Activated CD4-positive, alpha-beta T cell treated with anti-CD3 and anti-CD28 coated beads for 48 hours (primary cell): ENCODE results near the gene TMOD2.
A peak's percentile ranks its signal among the peaks of the same experiment; 100 is the strongest.

Source experiments
- DNase-seq: peaks from one replicate; pipeline ENCODE4 v3.0.0-alpha.2; 2020

TMOD2 gene

DNA sequence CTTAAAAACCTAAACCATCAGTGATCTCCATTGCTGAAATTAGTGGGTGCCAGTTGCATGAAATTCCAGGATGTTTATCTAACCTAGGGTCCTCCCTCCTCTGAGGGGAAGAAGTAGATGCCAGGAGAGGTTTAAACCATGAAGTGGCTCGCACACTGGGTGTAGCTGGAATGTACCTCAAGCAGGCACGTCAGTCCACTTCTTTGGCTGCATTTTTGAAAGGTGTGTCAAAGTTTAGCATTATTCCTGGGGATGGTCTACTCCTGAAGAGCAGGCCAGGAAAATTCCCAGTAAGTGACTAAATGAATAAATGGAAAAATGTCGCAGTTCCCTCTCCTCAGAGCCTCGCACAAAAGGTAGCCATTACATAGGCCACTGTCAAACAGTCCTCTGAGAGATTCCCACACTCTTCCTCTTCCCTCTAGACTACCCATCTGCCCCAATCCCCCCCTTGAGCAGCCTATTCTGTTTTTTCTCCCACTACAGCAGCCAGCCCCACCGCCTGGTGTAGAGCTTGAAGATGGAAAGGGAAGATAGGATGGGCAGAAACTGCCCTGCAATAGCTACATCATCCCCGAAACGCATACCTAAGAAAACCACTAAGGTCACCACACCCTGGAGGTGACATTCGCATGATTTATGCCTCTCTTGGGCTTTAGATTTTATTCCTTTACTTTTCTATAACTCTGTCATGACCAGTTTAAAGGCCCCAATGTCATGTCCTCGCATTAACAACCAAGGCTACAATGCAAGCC, 77.4 kb downstream of the TMOD2 start:
- no peak for DNase-seq

DNA sequence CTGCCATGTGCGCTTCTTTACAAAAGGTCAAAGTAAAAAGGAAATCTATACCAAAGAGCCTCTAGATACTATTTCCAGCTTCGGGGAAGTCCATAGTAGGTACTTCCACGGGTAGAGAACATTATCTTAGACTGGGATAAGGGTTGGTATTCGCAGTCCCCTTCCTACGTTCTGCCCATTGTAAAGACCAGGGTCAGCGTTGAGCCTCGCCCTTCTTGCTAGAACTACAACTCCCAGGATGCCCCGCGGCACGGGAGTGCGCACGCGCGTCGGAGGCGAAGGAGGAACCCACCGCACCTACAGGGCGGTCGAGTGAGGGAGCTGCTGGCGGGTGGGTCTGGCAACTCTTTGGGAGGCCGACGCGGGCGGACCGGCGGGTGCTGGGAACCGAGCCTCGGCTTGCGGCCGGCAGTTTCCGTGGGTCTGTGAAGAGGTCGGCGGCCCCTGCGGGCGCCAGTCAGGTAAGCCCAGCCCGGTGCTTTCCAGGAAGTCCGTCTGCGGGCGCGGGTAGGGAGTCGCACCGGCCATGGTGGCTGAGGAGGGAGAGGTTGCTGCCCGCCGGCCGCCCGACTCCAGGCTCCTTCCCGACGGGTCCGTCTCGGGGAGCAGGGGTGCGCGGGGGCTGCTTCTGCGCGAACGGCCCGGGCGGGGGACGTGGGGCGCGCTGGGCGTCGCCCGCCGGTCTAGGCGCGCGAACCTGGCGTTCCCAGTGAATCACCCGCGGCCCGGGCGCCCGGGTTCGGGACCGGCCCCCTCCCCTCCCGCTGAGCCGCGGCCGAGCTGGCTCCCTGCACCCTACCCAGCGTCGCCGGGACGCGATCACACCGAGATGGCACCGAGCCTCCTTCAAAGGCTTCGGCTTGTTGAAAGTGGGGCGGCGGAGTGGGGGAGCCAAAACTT, 78.2 kb downstream of the TMOD2 start, which contains the start of gene TMOD3:
TSS of gene TMOD3 (plus strand) at position 278 of the 900 bp plus-strand sequence. CDS start 33,232 bp downstream, outside the sequence.
- DNase-seq, result peak; percentile 95

DNA sequence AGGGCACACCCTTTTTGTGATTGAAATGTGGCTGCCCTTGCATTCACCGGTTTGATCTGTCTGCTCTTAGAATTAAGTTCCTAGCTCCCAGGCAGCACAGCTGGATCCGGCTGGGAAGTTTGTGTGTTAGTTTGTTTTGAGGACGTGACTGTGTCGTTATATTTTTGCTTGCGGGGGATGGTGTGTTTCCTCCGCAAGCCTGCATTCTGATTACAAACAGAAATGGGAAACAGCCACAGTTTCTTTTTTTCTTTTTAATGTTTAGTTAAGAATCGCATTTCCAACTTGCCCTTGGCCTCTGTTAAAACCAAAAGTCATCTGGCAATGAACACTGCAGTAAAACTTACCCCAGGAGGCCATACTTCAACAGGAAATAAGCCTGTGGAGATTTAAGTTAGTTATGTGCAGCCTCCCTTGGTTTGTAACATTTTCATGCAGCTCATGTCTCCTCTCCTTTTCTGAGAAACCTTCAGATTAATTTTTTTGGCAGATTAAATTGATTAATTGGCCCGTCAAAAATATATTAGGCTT, 78.9 kb downstream of the TMOD2 start:
- no peak for DNase-seq

DNA sequence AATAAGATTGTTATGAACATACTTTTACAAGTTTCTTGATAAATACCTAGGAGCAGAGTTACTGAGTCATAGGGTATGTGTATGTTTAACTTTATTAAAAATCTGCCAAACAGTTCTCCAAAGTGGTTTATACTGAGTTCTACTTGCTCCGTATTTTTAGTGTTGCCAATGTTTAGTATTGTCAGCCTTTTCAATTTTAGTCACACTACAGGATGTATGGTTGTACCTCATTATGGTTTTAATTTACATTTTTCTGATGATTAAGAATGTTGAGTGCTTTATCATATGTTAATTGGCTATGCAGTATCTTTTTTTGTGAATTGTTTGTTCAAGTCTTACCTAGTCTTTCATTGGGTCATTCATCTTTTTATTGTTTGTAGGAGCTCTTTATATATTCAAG, 82.4 kb downstream of the TMOD2 start:
- no peak for DNase-seq

DNA sequence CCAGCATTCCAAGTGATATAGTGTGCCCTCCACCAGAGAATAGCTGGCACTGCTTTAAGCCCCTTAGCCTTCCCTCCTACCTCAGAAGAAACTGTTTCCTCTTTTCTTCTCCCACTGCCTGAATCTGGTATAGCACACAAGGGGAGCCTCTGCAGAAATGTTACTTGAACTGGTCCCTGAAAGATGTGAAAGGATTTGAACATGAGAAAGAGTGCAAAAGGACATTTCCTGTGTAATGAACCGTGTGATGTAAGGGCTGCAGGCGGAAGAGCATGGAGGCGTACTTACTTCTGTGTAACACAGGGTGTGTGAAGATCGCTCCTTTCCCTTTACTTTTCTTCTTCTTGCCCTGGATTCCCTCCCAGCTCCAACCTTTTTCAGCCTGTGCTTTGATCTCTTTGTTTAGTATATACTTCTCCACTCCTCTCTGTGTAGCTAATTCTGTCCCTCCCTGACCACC, 86.4 kb downstream of the TMOD2 start:
- no peak for DNase-seq

DNA sequence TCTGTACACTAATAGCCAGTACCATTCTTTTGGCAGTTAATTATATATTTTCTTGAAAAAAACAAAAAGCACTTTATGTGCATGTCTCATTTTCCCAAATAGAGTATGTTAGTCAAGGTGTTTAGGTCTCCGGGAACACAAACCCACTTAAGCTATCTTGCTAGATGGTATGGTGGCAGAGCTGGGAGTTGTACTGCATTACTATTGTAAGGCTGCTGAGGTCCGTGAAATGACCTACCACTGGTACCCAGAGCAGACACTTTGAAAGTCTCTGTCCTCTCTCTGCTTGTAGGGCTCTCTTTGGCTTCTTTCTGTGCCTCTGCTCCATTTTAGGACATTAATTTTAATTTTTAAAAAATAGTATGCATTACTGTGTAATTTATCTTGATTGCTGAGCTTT, 86.9 kb downstream of the TMOD2 start:
- DNase-seq, result no peak

DNA sequence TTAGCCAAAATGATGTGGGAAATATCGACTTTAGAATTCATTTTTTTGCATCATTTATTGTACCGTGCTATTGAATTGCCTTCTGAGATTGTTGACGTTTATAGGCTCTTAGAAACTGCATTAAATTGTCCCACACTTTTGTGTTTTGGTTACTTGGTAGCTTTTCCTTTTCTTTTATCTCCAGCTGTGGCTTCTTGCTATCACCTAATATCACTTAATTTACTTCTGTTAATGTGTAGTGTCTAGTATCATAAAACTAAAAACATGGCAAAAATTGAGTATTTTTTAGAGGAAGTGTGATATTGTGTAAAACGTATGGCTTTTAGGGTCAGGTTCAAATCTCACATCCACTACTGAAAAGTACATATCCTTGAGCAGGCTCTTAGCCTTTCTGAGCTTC, 89.3 kb downstream of the TMOD2 start:
- DNase-seq, result no peak

DNA sequence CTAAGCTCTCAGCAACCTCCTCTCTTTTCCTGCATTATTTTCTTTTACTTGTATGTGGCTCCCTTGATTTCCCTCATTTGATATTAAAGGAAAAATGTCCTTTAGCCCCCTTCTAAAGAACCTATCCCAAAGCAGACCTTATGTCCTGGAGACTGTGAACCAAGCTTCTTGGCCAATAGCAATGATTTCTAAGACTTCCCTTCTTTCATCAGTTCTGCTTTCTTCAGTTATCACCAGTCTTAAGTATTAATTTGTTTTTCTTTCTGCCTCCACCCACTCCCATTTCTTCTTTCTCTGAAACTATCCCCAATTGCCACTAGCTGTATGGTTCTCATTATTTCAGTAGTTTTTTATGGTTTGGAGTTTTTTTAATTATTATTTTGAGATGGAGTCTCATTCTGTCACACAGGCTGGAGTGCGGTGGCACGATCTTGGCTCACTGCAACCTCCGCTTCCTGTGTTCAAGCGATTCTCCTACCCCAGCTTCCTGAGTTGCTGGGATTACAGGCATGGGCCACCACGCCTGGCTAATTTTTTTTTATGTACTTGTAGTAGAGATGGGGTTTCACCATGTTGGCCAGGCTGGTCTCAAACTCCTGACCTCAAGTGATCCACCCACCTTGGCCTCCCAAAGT, 90.1 kb downstream of the TMOD2 start:
- DNase-seq, result no peak

DNA sequence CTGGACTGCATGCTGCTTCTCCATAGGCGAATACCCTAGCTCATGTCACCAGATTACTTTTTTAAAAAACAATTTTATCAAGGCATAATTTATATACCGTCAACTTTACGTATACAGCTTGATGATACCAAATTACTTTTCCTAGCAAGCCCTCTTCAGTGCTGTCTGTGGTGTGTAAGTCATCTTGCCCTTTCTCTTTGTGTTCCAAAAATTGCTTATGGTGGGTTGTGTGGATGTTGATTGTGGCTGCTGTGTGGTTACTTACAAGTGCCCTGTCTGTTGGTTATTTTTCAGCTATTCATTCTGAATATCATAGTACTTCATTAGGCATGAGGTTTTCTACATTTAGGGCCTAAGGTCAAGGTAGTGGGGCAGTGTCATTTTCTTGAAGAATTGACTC, 90.9 kb downstream of the TMOD2 start:
- no peak for DNase-seq

DNA sequence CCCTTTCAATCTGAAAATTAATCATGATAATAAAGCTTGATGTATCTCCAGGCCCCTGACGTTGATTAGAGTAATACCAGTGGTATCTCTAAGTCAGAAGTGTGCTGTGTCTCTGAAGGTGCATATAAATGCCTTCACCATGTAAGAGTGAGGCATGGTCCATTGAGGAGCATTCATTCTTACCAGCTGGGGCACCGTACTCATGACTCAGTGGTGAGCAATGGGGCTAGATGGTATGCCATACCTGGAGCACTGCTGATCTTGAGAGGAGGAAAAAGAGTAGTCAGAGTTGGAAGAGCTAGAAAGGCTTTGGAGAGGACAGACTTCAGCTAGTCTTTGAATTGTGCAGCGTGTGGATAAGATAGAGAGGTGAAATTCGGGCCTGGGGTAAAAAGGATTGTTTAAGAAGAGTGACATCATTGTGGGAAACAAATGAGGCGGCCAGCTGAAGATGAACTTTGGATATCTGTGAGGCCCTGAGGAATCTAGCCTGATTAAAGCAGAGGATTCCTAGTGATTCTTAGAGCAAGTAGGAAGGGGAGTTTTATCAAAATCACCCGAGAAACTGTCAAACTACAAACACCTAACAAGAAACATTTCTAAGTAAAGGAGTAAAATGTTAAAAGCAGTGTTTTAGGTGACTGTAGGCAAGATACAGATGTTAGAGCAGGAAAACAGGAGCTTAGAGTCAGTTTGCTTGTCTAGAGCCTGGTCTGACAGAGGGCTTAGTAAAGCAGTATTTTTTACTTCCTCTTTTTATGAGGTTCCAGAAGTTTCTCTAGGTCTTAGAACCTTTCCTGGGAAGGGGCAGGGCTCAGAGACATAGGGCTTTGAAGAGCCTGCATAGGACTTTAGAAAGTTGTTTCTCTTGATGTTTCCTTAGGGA, 91.7 kb downstream of the TMOD2 start:
- DNase-seq, result peak; percentile 44

DNA sequence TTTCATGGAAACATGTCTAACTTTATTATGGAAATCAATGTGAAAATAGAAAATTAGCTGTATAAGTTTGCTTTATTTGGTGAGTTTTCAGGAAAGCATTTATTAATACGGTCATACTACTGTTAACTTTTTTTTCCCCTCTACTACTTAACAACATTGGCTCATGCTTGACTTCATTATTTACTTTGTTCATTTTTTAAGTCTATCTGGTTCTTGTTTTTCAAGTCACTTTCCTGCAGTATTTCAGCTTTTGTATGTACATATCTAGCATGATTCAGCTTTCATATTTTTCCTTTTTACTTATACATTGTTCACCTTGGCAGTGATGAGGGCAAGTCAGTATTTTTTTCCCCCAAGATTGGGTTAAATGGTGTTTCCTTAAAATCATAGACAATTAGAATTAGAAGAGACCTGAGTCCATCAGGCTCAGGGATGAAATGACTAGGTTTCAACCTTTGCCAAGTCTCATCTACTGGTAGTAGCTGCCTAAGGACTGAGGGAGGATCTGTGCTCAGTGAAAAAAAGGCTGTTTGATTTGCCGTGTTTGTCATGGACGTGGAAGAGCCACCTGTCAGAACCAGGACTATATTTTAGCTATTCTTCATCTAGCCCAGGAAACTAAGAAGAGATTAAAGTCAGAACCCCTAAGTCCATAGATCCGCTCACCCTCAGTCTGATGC, 93.5 kb downstream of the TMOD2 start:
- DNase-seq, result no peak

DNA sequence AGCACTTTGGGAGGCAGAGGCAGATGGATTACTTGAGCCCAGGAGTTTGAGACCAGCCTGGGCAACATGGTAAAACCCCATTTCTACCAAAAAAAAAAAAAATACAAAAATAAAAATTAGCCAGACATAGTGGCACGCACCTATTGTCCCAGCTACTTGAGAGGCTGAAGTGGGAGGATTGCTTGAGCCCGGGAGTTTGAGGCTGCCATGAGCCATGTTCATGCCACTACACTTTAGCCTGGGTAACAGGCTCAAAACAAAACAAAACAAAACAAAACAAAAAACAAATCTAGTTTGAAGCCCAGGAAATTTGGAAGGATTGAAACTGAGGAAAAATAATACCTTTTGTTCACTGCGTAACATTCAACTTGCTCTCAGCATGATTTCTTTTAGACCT, 94.7 kb downstream of the TMOD2 start:
- no peak for DNase-seq

DNA sequence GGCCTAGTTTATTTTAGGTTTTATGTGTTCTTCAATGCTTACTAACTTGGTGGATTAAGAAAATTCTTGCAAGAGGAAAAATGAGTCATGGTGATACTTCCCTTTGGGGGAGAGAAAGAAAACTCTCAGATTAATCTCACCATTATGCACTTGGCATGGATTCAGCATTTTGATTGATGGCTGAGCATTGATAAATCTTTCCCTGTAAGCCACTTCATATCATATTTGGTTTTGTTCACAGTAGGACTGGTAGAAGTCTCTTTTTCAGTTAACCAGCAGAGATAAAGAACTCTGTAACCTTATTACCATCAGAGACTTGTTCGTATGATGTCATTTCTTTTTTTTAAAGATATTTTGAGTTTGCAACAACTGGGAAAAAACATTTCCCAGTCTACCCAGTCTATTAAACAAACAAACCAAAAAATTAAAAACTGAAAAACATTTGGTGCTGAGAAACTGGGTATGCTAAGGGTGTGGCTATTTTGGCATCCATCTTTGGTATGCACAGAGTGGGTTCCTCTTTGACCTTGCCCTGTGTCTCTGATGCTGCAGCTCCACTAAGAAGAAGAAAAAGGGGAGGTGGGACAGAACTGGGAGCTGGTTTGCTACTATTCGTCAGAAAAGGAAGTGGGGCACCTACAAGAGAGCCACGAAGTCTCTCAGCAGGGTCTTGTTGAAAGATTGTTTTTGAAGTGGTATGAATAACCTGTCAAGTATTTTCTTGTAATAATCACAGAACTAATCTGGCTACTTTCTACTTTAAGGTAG, 95.2 kb downstream of the TMOD2 start:
- DNase-seq, result no peak

DNA sequence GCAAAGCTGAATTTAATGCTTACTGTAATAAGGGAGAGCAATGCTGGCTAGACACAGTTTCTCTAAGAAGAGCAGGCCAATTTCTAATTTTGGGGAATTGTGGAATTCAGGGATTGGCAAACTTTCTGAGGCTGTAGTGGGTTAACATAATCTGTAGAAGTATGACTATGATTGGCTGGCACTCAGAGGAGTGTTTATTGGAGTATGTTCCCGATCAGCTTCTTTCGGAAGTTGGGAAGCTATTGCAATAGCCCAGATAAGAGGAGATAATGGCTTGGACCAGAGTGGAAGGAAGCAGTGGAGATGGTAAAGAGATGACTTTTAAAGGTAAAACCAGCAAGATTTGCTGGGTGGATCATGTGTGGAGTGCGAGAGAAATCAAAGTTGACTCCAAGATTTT, 97.4 kb downstream of the TMOD2 start:
- no peak for DNase-seq

DNA sequence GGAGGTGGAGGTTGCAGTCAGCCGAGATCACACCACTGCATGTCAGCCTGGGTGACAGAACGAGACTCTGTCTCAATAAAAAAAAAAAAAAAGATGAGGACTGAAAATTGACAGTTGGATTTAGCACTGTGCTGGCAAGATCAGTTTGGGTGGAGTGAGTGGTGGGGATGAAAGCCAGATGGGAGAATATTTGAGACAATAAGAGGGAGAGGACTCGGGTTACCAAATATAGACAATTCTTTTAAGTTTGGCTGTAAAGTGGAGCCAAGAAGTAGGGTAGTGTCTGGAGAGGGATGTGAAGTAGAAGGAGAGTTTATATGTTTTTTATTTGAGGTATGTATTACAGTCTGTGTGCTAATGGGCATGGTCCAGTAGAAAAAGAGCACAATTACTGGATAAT, 98.5 kb downstream of the TMOD2 start:
- DNase-seq, result no peak

DNA sequence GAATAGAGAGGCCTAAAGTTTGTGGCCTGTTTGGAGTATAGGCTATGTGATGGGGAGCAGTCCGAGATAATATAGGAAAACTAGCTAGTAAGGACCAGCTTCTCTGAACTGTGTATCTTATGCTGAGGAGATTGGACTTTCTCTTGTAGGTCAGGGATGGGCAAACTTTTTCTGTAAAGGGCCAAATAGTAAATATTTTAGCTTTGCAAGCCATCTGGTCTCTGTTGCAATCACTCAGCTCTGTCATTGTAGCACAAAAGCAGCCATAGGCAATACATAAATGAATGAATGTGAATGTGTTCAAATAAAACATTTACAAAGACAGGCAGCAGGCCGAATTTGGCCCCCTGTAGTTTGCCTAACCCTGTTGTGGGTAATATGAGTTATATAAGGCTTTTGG, 102.6 kb downstream of the TMOD2 start:
- DNase-seq, result no peak

DNA sequence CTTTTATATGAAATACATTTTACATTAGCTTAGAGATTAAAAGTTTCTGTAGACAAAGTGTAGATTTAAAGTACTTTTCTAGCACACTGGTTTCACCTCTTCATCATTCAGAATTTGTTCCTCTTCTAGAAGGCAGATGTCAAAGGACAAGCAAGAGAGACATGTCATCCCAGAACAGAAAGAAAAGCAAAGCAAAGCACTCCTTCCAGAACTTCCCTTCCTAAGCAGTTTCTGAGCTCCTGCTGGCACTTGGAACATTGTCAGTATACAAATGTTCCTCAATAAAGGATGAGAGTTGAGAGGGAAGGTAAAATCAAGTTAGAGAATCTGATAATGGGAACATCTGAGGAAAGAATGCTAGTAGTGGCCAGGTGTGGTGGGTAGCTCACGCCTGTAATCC, 104.2 kb downstream of the TMOD2 start:
- no peak for DNase-seq

DNA sequence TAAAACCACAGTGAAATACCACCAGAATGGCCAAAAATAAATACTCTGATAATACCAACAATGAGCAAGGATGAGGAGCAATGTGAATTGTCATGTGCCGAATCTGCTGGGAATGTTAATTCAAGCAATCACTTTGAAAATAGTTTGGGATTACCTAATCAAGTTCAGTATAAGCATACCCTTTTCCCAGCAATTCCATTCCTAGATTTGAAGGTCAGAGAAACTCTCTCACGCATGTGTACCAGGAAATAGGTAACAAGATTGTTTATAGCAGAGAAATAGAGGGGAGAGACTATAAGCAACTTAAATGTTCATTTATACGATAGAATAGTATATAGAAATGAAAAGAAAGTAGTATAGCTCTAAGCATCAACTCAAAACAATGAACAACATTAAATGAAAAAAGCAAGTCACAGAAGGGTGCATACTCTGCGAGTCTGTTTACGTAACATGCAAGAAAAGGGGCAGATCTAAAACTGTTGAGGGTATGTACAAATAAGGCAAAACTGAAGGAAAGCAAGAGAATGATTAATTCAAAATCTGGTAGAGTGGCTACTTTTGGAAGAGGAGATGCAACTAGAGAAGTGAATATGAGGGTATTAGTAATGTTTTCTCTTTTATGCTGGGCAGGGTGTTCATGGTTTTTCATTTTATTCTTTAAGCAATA, 105.5 kb downstream of the TMOD2 start:
- DNase-seq, result no peak

DNA sequence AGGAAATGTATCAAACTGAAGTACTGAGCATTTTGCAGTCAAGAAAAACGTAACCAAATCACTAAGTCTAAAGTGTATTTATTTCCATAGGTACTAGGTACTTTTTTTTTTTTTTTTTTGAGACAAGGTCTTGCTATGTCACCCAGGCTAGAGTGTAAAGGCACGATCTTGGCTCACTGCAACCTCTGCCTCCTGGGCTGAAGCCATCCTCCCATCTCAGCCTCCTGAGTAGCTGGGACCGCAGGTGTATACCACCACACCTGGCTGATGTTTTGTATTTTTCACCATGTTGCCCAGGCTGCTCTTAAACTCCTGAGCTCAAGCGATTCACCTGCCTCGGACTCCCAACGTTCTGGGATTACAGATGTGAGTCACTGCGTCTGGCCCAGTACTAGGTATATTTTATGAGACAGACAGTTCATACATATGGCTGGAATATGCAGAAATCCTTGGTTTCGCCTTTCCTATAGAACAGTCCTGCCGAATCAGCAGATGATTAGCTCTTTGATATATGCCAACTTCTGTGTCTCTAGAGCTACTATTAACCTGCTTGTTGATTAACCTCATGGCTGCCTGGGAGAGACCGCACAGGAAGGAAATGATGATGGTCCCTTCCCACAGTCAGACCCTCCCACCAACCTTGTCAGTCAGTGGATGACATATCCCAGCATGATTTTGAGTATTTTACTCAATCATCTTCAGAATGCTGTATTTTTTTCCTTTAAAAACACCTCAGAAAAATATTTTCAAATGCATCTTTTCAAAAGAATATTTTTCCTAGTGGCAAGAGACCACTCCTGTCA, 110.4 kb downstream of the TMOD2 start:
- peak; percentile 64 for DNase-seq
